ENCODE measurements around the gene NTF3. TPM values are rescaled to one million over a fixed set of nuclear protein-coding genes. Genes with fewer than 3 reads are reported as not detected.

NTF3 gene
- total and polyA plus RNA-seq, 9 of the 15 experiments (the other 6 are each of a cell fraction or from before 2014, with no cell fraction given): not detected

GRCh38 chr12:5460817-5461216, 28.9 kb downstream of the NTF3 start (continued):
- TF ChIP-seq BRCA1 (IDR thresholded peaks at IDR 0.05) (no peak), BRCA1 (CRISPR knock-in tag; IDR thresholded peaks at IDR 0.05) (no peak), RUNX1 (IDR thresholded peaks at IDR 0.05; ENCODE audit: low read depth) (no peak), ZBTB26 (CRISPR knock-in tag; IDR thresholded peaks at IDR 0.05) (no peak), MIER1 (IDR thresholded peaks at IDR 0.05; ENCODE audit: low read depth) (no peak), CTCFL (IDR thresholded peaks at IDR 0.05; ENCODE audit: borderline replicate concordance, insufficient read depth, low read depth, low read length, poor library complexity, severe bottlenecking) (no peak), SIRT6 (IDR thresholded peaks at IDR 0.05; ENCODE audit: low read depth, low read length) (no peak)

- Histone ChIP-seq H3K4me2 (ENCODE audit: insufficient read depth, low read length) (no peak overlapping the region), H3K9me3 (replicated peaks; ENCODE audit: control insufficient read depth, insufficient read depth, low read depth, low read length) (no peaks in the 10 kb centered on the region), H3K36me3 (ENCODE audit: control insufficient read depth, insufficient read depth, low read length) (no peaks in the 10 kb centered on the region), H3K27ac (ENCODE audit: extremely low read depth, low read depth, low read length) (no peak overlapping the region), H3K27me3 (ENCODE audit: control insufficient read depth in 2 of 2, insufficient read depth in 2 of 2, low read length in 2 of 2) (no peaks in the 10 kb centered on the region), H3K9me1 (ENCODE audit: control insufficient read depth, insufficient read depth, low read length) (no peaks in the 10 kb centered on the region), H3K4me1 (replicated peaks in 1 of 2; ENCODE audit: control insufficient read depth in 2 of 2, insufficient read depth in 2 of 2, low read length in 2 of 2) (peaks cover 0 to 2% of the 10 kb centered on the region in 2 experiments; a peak in 1 of 5 replicates), H3K9ac (ENCODE audit: insufficient read depth in 1 of 2, low read depth in 2 of 2, low read length in 2 of 2) (no peak overlapping the region), H2AFZ (ENCODE audit: low read depth, low read length) (no peak overlapping the region), H3K79me2 (ENCODE audit: control insufficient read depth, insufficient read depth, low read length) (no peaks in the 10 kb centered on the region), H4K20me1 (replicated peaks; ENCODE audit: control insufficient read depth, insufficient read depth, low read length) (no peaks in the 10 kb centered on the region), H3K4me3 (no peak overlapping the region)
- in situ Hi-C loops (cut with MboI): no loop called here
- 0% methylated on average over 1 of the region's 1 CpG for WGBS (ENCODE audit: insufficient coverage, low coverage, missing lambda C conversion rate)
- CTCF ChIA-PET (ENCODE audit: low intra/inter-chr PET ratio): no interaction called here
- POLR2A ChIA-PET: interaction anchor here (0.7 kb wide), 1 partner anchor 322 kb away, joined by 4 read pairs; no protein-coding TSS in a partner anchor
- FAIRE-seq: no peak
- no TSS peak for BruUV-seq (replicated peaks)
- intact Hi-C loops (cut with micrococcal nuclease): no loop called here
- no peak for ATAC-seq
- DNase-seq (ENCODE audit: extremely low read depth in 1 of 4, low spot score in 3 of 4): no peak
- no peak for TF ChIP-seq MLX (CRISPR knock-in tag; conservative IDR thresholded peaks at IDR 0.05)
- no peak for TF ChIP-seq RFX7 (CRISPR knock-in tag; IDR thresholded peaks at IDR 0.05)
- no peak for TF ChIP-seq TBL1XR1 (IDR thresholded peaks at IDR 0.05; ENCODE audit: low read length in 2 of 2)
- no peak for TF ChIP-seq CC2D1A (IDR thresholded peaks at IDR 0.05)
- TF ChIP-seq PRMT5 (CRISPR knock-in tag; IDR thresholded peaks at IDR 0.05): no peak
- no peak for TF ChIP-seq EGR1 (conservative IDR thresholded peaks at IDR 0.05)
- no peak for TF ChIP-seq TOE1 (IDR thresholded peaks at IDR 0.05; ENCODE audit: borderline replicate concordance)
- no peak for TF ChIP-seq TOE1 (CRISPR knock-in tag; IDR thresholded peaks at IDR 0.05; ENCODE audit: borderline replicate concordance, low read depth)
- TF ChIP-seq ETV1 (tag; conservative IDR thresholded peaks at IDR 0.05; ENCODE audit: low read depth): no peak
- TF ChIP-seq GABPB2 (CRISPR knock-in tag; conservative IDR thresholded peaks at IDR 0.05): no peak
- no peak for TF ChIP-seq PHTF2 (CRISPR knock-in tag; IDR thresholded peaks at IDR 0.05)
- no peak for TF ChIP-seq ZNF780A (CRISPR knock-in tag; IDR thresholded peaks at IDR 0.05)
- no peak for TF ChIP-seq KDM1A (IDR thresholded peaks at IDR 0.05)
Measured at GRCh38 chr12:5461966-5462365, 30.1 kb downstream of the NTF3 start.

Data from K562 (cell line).